Effector memory CD8-positive, alpha-beta T cell (primary cell): Measurements from ENCODE around the gene HMGN4.

Experiments
- ATAC-seq: fragments of 150-1000 bp; cut with Tn5 transposase; replicated peaks from 2 replicates; pipeline ENCODE4 v1.10.0; 2021; ENCODE audit warnings: mild to moderate bottlenecking, moderate library complexity
- DNase-seq, 3 experiments: peaks; one replicate each; pipeline ENCODE4 v3.0.0; 2021
- H3K27ac Mint-ChIP-seq, 2 donors: one replicate each; pipeline ENCODE4 v1.8.0; 2022; ENCODE audit warnings: mild to moderate bottlenecking in 2 of 2, mixed read lengths in 2 of 2, moderate library complexity in 2 of 2
- H3K27me3 Mint-ChIP-seq, 2 donors: one replicate each; pipeline ENCODE4 v1.8.0; 2022; ENCODE audit warnings: mixed read lengths in 2 of 2
- H3K36me3 Mint-ChIP-seq: one replicate; pipeline ENCODE4 v1.8.0; 2022; ENCODE audit warnings: mild to moderate bottlenecking, moderate library complexity, mixed read lengths; ENCODE audit not compliant: insufficient read depth
- H3K4me1 Mint-ChIP-seq, 2 donors: one replicate each; pipeline ENCODE4 v1.8.0; 2022; ENCODE audit warnings: low read depth in 2 of 2, mixed read lengths in 2 of 2
- H3K4me3 Mint-ChIP-seq, 2 donors: one replicate each; pipeline ENCODE4 v1.8.0; 2022; ENCODE audit warnings: mild to moderate bottlenecking in 2 of 2, mixed read lengths in 2 of 2, moderate library complexity in 2 of 2
- H3K9me3 Mint-ChIP-seq, 2 donors: one replicate each; pipeline ENCODE4 v1.8.0; 2022; ENCODE audit warnings: mixed read lengths in 2 of 2

HMGN4 gene

GRCh38 chr6:26563488-26563887, 25.3 kb downstream of the HMGN4 start:
- ATAC-seq (no peak), DNase-seq (no peak)
- Mint-ChIP-seq H3K27me3 (peaks cover 2 to 4% of the 10 kb centered on the region in 2 donors), H3K4me3 (no peak overlapping the region), H3K4me1 (peaks cover 2 to 3% of the 10 kb centered on the region in 2 donors), H3K27ac (no peak overlapping the region), H3K9me3 (peaks cover 2 to 3% of the 10 kb centered on the region in 2 donors), H3K36me3 (peaks cover 19% of the 10 kb centered on the region)

- H3K9me3 Mint-ChIP-seq: peaks cover 4 to 9% of the 10 kb centered on the region in 2 donors
- DNase-seq: peak; percentile 99 to 100 (median 100)
- peak overlapping the region; percentile 97 to 98 for H3K4me3 Mint-ChIP-seq
- H3K27me3 Mint-ChIP-seq: peaks cover 7 to 10% of the 10 kb centered on the region in 2 donors
- peaks cover 17 to 19% of the 10 kb centered on the region in 2 donors for H3K4me1 Mint-ChIP-seq
- H3K27ac Mint-ChIP-seq: peak overlapping the region; percentile 100
- ATAC-seq: peak; percentile 80
- H3K36me3 Mint-ChIP-seq: peaks cover 51% of the 10 kb centered on the region
Measured at GRCh38 chr6:26568601-26569432, 30.7 kb downstream of the HMGN4 start.

GRCh38 chr6:26569433-26569764, 31.2 kb downstream of the HMGN4 start:
- peaks cover 51% of the 10 kb centered on the region for H3K36me3 Mint-ChIP-seq
- peaks cover 7 to 10% of the 10 kb centered on the region in 2 donors for H3K27me3 Mint-ChIP-seq
- peaks cover 17 to 19% of the 10 kb centered on the region in 2 donors for H3K4me1 Mint-ChIP-seq
- peak overlapping the region; percentile 100 for H3K27ac Mint-ChIP-seq
- peaks cover 4 to 9% of the 10 kb centered on the region in 2 donors for H3K9me3 Mint-ChIP-seq
- ATAC-seq (no peak), DNase-seq (no peak)
- peak overlapping the region; percentile 97 to 98 for H3K4me3 Mint-ChIP-seq

- H3K27me3 Mint-ChIP-seq: peaks cover 7 to 10% of the 10 kb centered on the region in 2 donors
- no peak overlapping the region for H3K4me3 Mint-ChIP-seq
- peak overlapping the region in 1 of 2 donors; percentile 6 for H3K27ac Mint-ChIP-seq
- H3K36me3 Mint-ChIP-seq: peaks cover 51% of the 10 kb centered on the region
- no peak for DNase-seq
- peaks cover 4 to 9% of the 10 kb centered on the region in 2 donors for H3K9me3 Mint-ChIP-seq
- H3K4me1 Mint-ChIP-seq: peaks cover 17 to 19% of the 10 kb centered on the region in 2 donors
- ATAC-seq: no peak
Measured at GRCh38 chr6:26570027-26570809, 32.1 kb downstream of the HMGN4 start.

- ATAC-seq (peak; percentile 54), DNase-seq (peak; percentile 40 to 56 (median 51))
- peak overlapping the region; percentile 82 to 96 for H3K27ac Mint-ChIP-seq
- peaks cover 57% of the 10 kb centered on the region for H3K36me3 Mint-ChIP-seq
- peaks cover 4 to 9% of the 10 kb centered on the region in 2 donors for H3K9me3 Mint-ChIP-seq
- H3K27me3 Mint-ChIP-seq: peaks cover 7 to 10% of the 10 kb centered on the region in 2 donors
- H3K4me1 Mint-ChIP-seq: peaks cover 21 to 24% of the 10 kb centered on the region in 2 donors
- peak overlapping the region; percentile 79 to 90 for H3K4me3 Mint-ChIP-seq
Measured at GRCh38 chr6:26571592-26572296, 33.6 kb downstream of the HMGN4 start.

- no peaks in the 10 kb centered on the region for H3K27me3 Mint-ChIP-seq
- DNase-seq: no peak
Measured at GRCh38 chr6:26575494-26575939, 37.4 kb downstream of the HMGN4 start.

GRCh38 chr6:26576407-26576843, 38.3 kb downstream of the HMGN4 start:
- peaks cover 21 to 22% of the 10 kb centered on the region in 2 donors for H3K4me1 Mint-ChIP-seq
- DNase-seq: no peak
- H3K9me3 Mint-ChIP-seq: peaks cover 0 to 7% of the 10 kb centered on the region in 2 donors
- H3K36me3 Mint-ChIP-seq: peaks cover 36% of the 10 kb centered on the region
- peak overlapping the region; percentile 78 to 85 for H3K4me3 Mint-ChIP-seq
- peak overlapping the region; percentile 95 to 98 for H3K27ac Mint-ChIP-seq
- no peaks in the 10 kb centered on the region for H3K27me3 Mint-ChIP-seq
- no peak for ATAC-seq

More at GRCh38 chr6:26575494-26575939, 37.4 kb downstream of the HMGN4 start:
- no peak for ATAC-seq
- Mint-ChIP-seq H3K27ac (no peak overlapping the region), H3K9me3 (peaks cover 0 to 7% of the 10 kb centered on the region in 2 donors), H3K36me3 (peaks cover 38% of the 10 kb centered on the region), H3K4me1 (peaks cover 21 to 23% of the 10 kb centered on the region in 2 donors), H3K4me3 (no peak overlapping the region)

GRCh38 chr6:26576929-26577719, 39.0 kb downstream of the HMGN4 start:
- no peaks in the 10 kb centered on the region for H3K27me3 Mint-ChIP-seq
- H3K36me3 Mint-ChIP-seq: peaks cover 29% of the 10 kb centered on the region
- peaks cover 15 to 17% of the 10 kb centered on the region in 2 donors for H3K4me1 Mint-ChIP-seq
- peaks cover 0 to 7% of the 10 kb centered on the region in 2 donors for H3K9me3 Mint-ChIP-seq
- DNase-seq (peak; percentile 55 to 58 (median 58)), ATAC-seq (peak; percentile 56)
- H3K27ac Mint-ChIP-seq: peak overlapping the region; percentile 95 to 98
- H3K4me3 Mint-ChIP-seq: peak overlapping the region; percentile 78 to 85

- Mint-ChIP-seq H3K4me3 (peak overlapping the region; percentile 78 to 85), H3K9me3 (peaks cover 0 to 7% of the 10 kb centered on the region in 2 donors), H3K4me1 (peaks cover 14% of the 10 kb centered on the region in 2 donors), H3K27ac (peak overlapping the region; percentile 95 to 98), H3K36me3 (peaks cover 23% of the 10 kb centered on the region), H3K27me3 (no peaks in the 10 kb centered on the region)
- DNase-seq (no peak), ATAC-seq (no peak)
Measured at GRCh38 chr6:26577720-26578072, 39.5 kb downstream of the HMGN4 start.

- DNase-seq (no peak), ATAC-seq (no peak)
- H3K27ac Mint-ChIP-seq: no peak overlapping the region
- H3K27me3 Mint-ChIP-seq: peaks cover 0 to 4% of the 10 kb centered on the region in 2 donors
- H3K36me3 Mint-ChIP-seq: peaks cover 22% of the 10 kb centered on the region
- peaks cover 0 to 7% of the 10 kb centered on the region in 2 donors for H3K9me3 Mint-ChIP-seq
- H3K4me3 Mint-ChIP-seq: peak overlapping the region in 1 of 2 donors; percentile 85
- H3K4me1 Mint-ChIP-seq: peaks cover 13 to 14% of the 10 kb centered on the region in 2 donors
Measured at GRCh38 chr6:26578279-26578678, 40.1 kb downstream of the HMGN4 start.

GRCh38 chr6:26578741-26579140, 40.6 kb downstream of the HMGN4 start:
- no peak for ATAC-seq
- Mint-ChIP-seq H3K9me3 (peaks cover 0 to 7% of the 10 kb centered on the region in 2 donors), H3K4me3 (peak overlapping the region in 1 of 2 donors; percentile 85)

More at GRCh38 chr6:26578741-26579140, 40.6 kb downstream of the HMGN4 start:
- Mint-ChIP-seq H3K36me3 (peaks cover 22% of the 10 kb centered on the region), H3K4me1 (peaks cover 13 to 14% of the 10 kb centered on the region in 2 donors), H3K27ac (peak overlapping the region in 1 of 2 donors; percentile 22), H3K27me3 (peaks cover 4 to 8% of the 10 kb centered on the region in 2 donors)
- DNase-seq: no peak
